GM06990 (cell line): ENCODE results near the gene TREH.

Experiments used
- DNase-seq: peaks from one replicate; pipeline ENCODE4 v3.0.0-alpha.2; 2011; ENCODE audit not compliant: insufficient read length; ENCODE audit errors: extremely low read depth
- H3K27me3 ChIP-seq: replicated peaks from 2 replicates; pipeline ENCODE4 v1.6.0; 2011; ENCODE audit warnings: low read length; ENCODE audit not compliant: control insufficient read depth, insufficient read depth
- H3K36me3 ChIP-seq: 2 replicates; pipeline ENCODE4 v1.5.1; 2011; ENCODE audit warnings: low read length; ENCODE audit not compliant: control insufficient read depth, insufficient read depth
- H3K4me3 ChIP-seq: replicated peaks from 2 replicates; pipeline ENCODE4 v1.5.1; 2011; ENCODE audit warnings: low read depth, mild to moderate bottlenecking, control low read depth, low read length
- TF ChIP-seq, protein P1 (sequence below): IDR thresholded peaks from 2 replicates; pipeline ENCODE4 v1.5.1; 2011; ENCODE audit warnings: low read length, control low read depth, mild to moderate bottlenecking, inconsistent platforms; ENCODE audit not compliant: insufficient read depth, poor library complexity, severe bottlenecking

TREH gene

DNA sequence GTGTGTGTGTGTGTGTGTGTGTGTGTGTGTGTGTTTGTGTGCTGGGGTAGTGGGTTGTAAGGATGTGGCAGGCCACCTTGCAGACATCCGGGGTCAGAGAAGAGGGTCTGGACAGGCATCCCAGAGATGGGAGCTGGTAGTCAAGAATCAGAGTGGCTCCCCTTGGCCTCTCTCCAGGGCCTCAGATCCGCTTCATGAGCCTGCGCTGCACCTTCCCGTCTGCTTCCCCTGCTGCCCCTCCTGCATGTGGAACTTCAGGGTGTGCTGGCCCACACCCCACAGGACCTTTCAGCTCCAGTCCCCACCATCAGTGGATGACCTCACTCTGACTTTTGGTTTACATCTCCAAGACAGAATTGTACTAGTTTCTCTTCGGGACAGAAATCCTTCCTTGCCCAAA, 31.2 kb downstream of the TREH start:
- DNase-seq, result no peak
- TF ChIP-seq, protein P1, sequence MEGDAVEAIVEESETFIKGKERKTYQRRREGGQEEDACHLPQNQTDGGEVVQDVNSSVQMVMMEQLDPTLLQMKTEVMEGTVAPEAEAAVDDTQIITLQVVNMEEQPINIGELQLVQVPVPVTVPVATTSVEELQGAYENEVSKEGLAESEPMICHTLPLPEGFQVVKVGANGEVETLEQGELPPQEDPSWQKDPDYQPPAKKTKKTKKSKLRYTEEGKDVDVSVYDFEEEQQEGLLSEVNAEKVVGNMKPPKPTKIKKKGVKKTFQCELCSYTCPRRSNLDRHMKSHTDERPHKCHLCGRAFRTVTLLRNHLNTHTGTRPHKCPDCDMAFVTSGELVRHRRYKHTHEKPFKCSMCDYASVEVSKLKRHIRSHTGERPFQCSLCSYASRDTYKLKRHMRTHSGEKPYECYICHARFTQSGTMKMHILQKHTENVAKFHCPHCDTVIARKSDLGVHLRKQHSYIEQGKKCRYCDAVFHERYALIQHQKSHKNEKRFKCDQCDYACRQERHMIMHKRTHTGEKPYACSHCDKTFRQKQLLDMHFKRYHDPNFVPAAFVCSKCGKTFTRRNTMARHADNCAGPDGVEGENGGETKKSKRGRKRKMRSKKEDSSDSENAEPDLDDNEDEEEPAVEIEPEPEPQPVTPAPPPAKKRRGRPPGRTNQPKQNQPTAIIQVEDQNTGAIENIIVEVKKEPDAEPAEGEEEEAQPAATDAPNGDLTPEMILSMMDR, result no peak
- Histone ChIP-seq H3K36me3 (no peaks in the 10 kb centered on the region), H3K4me3 (no peak overlapping the region), H3K27me3 (no peaks in the 10 kb centered on the region; the same call in 1 of the 2 replicates)

DNA sequence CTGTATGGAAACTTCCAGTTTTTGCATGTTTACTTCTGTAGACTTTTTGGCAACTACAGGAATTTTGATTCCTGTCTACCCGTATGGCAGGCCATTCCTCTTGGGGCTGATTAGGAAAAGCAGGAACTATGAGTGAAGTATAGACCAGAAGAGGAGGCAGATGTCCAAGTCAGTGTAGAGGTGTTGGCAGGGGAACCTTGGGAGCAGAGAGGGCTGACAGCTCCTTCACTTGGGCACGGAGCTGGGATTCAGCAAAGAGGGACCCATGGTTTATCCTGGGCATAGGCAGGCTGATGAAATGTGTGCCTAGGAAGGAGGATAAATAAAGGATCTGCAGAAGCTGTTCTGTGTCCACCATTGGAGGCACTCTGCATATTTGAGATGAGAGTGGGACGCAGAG, 33.1 kb downstream of the TREH start:
- Histone ChIP-seq H3K27me3 (no peaks in the 10 kb centered on the region; the same call in 1 of the 2 replicates), H3K4me3 (no peak overlapping the region), H3K36me3 (no peaks in the 10 kb centered on the region)
- DNase-seq, result no peak
- TF ChIP-seq, protein P1, result no peak

DNA sequence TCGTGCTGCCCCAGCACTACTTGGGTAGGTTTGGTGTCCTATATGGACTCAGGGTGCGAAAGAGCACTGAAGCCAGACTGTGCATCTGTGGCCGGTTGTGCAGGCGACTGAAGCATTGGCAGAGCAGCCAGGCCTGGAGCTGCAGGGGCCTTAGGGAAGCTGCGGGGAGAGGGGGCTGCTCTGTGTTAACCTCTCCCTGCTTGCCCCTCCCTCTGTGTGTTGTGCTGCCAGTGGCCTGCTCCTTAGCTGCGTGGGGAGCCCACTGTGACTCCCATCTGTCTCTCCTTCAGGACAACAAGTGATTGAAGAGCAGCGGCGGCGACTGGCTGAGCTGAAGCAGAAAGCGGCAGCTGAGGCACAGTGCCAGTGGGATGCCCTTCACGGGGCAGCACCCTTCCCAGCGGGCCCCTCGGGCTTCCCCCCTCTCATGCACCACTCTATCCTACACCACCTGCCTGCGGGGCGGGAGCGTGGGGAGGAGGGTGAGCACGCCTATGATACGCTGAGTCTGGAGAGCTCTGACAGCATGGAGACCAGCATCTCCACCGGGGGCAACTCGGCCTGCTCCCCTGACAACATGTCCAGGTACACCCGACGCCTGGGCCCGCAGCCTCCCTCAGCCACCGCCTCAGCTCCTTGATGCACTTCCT, 34.3 kb downstream of the TREH start:
- no peaks in the 10 kb centered on the region for H3K36me3 ChIP-seq
- DNase-seq, result no peak
- no peaks in the 10 kb centered on the region; the same call in 1 of the 2 replicates for H3K27me3 ChIP-seq
- H3K4me3 ChIP-seq, result no peak overlapping the region
- TF ChIP-seq, protein P1, result no peak

DNA sequence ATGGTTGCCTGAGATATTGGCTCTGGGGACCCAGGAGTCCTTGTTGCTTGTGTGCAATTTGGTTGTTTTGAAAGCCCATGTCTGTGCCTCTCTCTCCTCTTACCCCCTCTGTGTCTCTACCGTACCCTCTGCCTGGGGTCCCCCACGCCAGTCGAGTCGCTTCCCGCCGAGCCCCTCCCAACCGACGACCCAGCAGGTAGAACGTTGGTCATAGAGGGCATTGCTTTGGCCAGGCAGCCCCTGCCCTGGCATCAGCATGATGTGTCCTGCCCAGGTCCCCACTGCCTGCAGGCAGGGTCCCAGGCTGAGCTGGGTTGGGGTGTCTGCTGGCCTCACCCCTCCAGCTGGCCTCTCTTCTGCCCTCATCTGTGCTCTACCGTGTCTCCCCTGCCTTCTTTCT, 35.0 kb downstream of the TREH start:
- Histone ChIP-seq H3K4me3 (no peak overlapping the region), H3K36me3 (no peaks in the 10 kb centered on the region), H3K27me3 (no peaks in the 10 kb centered on the region; the same call in 1 of the 2 replicates)
- no peak for DNase-seq
- TF ChIP-seq, protein P1, result no peak

DNA sequence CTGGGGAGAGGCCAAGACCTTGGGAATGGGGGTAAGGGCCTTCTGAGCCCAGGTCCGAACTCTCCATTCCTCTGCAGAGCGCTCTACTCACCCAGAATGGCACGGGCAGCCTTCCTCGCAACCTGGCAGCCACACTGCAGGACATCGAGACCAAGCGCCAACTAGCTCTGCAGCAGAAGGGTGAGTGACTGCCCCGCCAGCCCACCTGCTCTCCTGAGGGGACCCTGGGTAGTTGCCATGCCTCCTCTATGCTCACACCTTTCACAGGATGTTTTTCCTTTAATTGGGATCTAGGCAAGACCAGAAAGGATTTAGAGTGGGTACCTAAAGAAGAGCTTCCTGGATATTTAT, 35.5 kb downstream of the TREH start:
- no peak overlapping the region for H3K4me3 ChIP-seq

More for the DNA sequence above, 35.5 kb downstream of the TREH start:
- DNase-seq, result no peak
- Histone ChIP-seq H3K36me3 (no peaks in the 10 kb centered on the region), H3K27me3 (no peaks in the 10 kb centered on the region; the same call in 1 of the 2 replicates)
- TF ChIP-seq, protein P1, result no peak
